Erythroblast (primary cell): Measurements from ENCODE around the gene ECE2.

ENCODE experiments used
- GATA1 ChIP-seq: IDR thresholded peaks from 2 replicates; pipeline ENCODE4 v1.6.1; 2011; ENCODE audit warnings: low read depth, mild to moderate bottlenecking, control low read depth, low read length, moderate library complexity
- POLR2A ChIP-seq: IDR thresholded peaks from 2 replicates; pipeline ENCODE4 v1.6.1; 2011; ENCODE audit warnings: mild to moderate bottlenecking, low read length

- TF ChIP-seq POLR2A, result no peak
- TF ChIP-seq GATA1, result no peak
Observed at GRCh38 chr3:184233127-184233843, 42.5 kb upstream of the ECE2 start.
